D721Med (cell line): ENCODE results near the gene PIMREG.

Experiments
- DNase-seq: peaks from one replicate; pipeline ENCODE4 v3.0.0; 2011; ENCODE audit warnings: low spot score; ENCODE audit not compliant: insufficient read length
- FAIRE-seq: peaks from 2 replicates; lab custom pipeline; 2011; peaks lifted over from hg19 to GRCh38; lab: Jason Lieb, UNC
- TF ChIP-seq, protein P1 (sequence below): IDR thresholded peaks from 2 replicates; pipeline ENCODE4 v1.5.1; 2012; ENCODE audit warnings: mild to moderate bottlenecking, control low read depth; ENCODE audit not compliant: insufficient read depth; ENCODE audit errors: missing control alignments

Gene PIMREG

DNA sequence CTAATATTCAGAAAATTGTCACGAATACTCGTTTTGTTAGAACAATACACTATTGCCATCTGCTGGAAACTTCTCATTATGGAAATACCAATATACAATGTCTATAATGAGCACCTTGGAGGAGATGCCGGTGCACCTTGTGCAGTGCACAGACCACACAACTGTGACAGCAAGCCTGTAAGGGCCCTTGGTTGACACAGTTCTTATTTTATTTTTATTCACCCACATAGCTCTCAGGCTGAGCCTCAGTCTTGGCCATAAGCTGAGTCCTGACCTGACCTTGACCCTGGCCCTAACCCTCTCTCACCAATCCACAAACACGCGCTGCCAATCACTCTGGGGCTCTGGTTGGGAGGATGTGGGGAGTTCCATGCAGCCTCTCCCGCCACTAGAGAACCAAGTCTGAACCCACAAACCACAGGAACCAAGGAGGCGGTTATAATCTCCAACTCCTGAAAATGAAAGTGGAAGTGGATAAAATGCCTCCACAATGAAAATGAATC, 16.9 kb upstream of the PIMREG start:
- no peak for FAIRE-seq
- no peak for DNase-seq
- TF ChIP-seq, protein P1, sequence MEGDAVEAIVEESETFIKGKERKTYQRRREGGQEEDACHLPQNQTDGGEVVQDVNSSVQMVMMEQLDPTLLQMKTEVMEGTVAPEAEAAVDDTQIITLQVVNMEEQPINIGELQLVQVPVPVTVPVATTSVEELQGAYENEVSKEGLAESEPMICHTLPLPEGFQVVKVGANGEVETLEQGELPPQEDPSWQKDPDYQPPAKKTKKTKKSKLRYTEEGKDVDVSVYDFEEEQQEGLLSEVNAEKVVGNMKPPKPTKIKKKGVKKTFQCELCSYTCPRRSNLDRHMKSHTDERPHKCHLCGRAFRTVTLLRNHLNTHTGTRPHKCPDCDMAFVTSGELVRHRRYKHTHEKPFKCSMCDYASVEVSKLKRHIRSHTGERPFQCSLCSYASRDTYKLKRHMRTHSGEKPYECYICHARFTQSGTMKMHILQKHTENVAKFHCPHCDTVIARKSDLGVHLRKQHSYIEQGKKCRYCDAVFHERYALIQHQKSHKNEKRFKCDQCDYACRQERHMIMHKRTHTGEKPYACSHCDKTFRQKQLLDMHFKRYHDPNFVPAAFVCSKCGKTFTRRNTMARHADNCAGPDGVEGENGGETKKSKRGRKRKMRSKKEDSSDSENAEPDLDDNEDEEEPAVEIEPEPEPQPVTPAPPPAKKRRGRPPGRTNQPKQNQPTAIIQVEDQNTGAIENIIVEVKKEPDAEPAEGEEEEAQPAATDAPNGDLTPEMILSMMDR, result no peak

DNA sequence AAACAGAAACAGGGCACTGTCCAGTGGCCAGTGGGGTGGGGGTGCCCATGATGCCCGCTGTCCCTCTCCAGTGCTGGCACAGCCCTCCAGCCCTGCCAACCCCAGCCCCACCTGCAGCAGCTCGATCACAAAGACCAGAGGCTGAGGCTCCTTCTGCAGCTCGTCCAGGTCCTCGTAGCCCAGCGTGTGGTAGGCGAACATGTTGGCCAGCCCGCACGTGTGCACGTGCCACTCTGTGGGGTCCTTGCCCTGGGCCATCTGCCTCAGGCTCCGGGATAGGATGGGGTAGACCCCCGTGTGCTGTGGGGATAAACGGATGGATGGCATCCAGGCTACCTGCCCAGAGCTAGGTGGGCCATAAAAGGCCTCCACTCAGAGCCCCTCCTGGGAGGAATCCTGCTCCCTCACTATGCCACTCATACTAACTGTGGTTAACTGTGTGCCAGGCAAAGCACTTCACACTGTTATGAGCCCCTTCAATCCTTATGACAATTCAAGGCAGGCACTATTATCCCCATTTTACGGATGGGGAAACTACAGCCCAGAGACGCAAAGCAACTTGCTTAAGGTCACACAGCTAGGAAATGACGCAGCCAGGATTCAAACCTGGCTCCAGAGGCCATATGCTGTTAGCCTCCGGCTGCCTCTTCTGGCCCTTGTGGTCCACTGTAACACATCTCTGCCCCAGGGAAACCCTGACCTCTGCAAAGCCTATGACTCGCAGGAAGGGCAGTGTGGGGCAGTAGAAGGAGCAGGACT, 15.9 kb upstream of the PIMREG start:
- no peak for DNase-seq
- TF ChIP-seq, protein P1, result no peak

DNA sequence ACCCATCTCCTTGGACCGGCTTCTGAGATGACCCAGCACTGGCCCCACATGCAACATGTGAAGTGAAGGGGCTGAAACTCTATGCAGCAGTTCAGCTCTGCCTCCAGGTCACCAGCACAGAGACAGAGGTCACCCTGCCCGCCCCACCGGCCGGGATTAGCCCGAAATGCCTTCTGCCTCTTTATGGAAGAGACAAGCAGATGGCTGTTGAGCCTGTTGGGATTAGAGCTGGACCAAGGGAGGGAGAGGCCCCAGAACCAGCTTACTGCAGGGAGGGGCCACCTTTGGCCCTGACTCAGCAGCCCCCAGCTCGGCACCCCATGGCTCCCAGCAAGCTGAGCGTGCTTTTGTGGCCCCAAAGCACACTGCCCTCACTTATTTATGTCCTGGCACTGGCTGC, 15.0 kb upstream of the PIMREG start:
- FAIRE-seq, result no peak
- peak; percentile 87 for DNase-seq
- TF ChIP-seq, protein P1, result no peak

More for the DNA sequence above, 15.9 kb upstream of the PIMREG start:
- no peak for FAIRE-seq

DNA sequence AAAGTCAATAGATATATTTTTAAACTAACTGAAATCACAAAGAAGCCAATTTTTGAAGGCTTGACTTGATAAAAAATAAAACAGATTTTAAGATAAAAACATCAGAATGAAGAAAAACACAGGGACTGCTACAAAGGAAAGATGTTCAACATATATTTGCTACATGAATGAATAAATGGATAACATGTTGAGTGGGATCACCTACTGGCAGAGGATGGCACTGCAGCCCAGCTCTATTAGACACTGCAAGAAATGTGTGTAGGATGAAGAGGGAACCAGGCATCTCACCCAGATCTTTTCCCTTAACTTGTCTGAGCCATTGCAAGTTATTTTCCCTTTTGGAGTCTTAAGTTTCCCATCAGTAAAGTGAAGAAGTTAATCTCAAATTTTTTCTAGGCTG, 13.5 kb upstream of the PIMREG start:
- FAIRE-seq, result no peak

DNA sequence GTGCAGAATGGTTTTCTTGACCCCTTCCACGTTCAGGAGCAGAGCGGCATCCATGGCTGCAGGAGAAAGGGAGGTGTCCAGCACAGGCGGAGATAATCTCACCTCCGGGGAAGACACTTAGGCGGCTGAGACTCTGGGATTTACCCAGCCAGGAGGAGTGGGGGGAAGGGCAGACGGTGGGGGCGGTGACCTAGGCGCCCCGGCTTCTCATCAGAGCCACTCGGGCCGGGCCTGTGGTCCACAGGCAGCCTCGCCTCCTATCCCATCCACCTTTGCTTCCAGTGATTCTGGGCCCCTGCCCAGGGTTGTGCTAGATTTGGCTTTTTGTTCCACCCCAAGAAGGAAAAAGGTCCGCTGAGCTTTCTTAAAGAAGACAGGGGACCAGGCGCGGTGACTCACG, 9.2 kb upstream of the PIMREG start, which contains the start of gene AIPL1:
Gene AIPL1 (minus strand): TSS at position 71 of the 400 bp plus-strand sequence. CDS start 17 bp downstream, at position 54.
- DNase-seq (peak; percentile 75), FAIRE-seq (no peak)
- TF ChIP-seq, protein P1, result no peak

More for the DNA sequence above, 13.5 kb upstream of the PIMREG start:
- TF ChIP-seq, protein P1, result no peak
- no peak for DNase-seq

DNA sequence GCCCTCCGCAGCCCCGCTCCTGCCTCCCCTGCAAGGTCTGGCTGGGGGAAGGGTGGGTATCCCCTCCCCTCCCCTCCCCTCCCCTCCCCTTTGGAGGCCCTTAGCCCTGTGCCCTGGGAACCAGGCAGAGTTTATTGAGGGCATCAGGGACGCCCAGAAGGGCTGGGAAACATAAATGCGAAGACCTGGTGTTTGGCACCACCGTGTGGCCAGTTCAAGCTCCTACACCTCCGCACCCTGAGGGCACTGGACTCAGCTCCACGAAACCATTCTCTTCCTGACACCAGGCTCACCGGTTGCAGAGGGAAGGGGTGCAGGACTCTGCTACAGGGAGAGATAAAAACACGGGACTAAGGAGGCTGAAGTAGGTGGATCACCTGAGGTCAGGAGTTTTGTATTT, 8.3 kb upstream of the PIMREG start:
- DNase-seq (no peak), FAIRE-seq (no peak)
- TF ChIP-seq, protein P1, result peak; percentile 65

DNA sequence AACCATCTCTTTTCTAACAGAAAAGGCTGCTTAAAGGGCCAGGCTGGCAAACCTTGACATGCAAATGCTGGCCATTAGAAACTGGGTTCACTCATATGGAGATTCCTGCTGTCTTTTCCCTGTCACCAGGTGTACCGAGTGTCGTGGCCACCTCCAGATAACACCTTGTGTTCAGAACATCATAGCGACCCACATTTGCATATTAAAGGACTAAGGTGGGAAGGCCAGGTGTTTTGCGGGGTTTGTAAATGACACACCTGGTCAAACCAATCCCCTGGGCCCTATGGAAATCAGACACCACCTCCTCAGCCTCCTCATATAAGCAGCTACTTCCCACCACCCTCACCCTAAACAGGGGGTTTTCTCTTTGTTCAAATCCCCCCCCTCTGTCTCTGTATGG, 6.8 kb upstream of the PIMREG start:
- TF ChIP-seq, protein P1, result no peak
- DNase-seq (no peak), FAIRE-seq (no peak)
